AG09319 (cell line): ENCODE data around the gene ANGEL1.

Experiments
- DNase-seq: peaks from one replicate; pipeline ENCODE4 v3.0.0-alpha.2; 2010; ENCODE audit warnings: low read depth; ENCODE audit errors: extremely low read depth
- CTCF ChIP-seq: IDR thresholded peaks from 2 replicates; pipeline ENCODE4 v1.5.1; 2011; ENCODE audit warnings: low read depth, mild to moderate bottlenecking, inconsistent platforms, low read length, moderate library complexity

The ANGEL1 gene

DNA sequence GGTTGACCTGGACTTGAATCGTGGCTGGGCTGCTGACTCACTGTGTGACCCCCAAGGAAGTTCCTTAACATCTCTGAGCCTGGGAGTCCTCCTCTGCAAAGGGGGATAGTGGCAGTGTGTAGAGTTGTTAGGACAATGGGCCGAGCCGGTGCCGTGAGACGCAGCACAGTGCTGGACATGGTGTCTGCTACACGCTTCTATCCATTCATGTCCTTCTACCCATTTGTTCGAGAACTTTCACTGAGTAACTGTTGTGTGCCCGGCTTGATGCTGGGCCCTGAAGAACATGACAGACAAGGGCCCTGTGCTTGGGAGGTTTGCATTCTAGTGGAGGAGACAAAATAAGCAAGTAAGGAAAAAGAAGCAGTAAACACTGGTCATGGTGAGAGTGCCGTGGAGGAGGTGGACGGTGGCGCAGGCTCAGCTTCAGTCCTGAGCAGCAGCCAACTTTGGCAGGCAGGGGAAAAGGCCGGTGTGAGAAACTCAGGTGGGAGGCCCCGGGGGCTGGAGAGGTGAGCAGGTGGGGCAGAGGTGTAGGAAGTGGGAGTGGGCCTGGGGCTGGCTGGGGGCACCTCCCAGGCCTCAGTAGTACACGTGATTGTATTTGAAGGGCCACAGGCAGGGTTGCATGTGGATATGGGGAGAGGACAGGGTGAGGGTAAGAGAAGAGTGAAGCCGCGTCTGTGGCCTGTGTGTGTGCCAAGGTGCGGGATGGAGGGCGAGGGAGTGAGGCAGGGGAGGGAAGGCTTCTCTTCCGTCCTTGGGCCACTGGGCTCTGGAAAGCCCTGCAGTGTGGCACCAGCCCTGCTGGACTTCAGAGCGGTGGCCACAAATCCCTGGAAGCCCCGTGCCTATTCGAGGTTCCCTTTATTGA, 37.6 kb downstream of the ANGEL1 start:
- no peak for TF ChIP-seq CTCF
- no peak for DNase-seq

DNA sequence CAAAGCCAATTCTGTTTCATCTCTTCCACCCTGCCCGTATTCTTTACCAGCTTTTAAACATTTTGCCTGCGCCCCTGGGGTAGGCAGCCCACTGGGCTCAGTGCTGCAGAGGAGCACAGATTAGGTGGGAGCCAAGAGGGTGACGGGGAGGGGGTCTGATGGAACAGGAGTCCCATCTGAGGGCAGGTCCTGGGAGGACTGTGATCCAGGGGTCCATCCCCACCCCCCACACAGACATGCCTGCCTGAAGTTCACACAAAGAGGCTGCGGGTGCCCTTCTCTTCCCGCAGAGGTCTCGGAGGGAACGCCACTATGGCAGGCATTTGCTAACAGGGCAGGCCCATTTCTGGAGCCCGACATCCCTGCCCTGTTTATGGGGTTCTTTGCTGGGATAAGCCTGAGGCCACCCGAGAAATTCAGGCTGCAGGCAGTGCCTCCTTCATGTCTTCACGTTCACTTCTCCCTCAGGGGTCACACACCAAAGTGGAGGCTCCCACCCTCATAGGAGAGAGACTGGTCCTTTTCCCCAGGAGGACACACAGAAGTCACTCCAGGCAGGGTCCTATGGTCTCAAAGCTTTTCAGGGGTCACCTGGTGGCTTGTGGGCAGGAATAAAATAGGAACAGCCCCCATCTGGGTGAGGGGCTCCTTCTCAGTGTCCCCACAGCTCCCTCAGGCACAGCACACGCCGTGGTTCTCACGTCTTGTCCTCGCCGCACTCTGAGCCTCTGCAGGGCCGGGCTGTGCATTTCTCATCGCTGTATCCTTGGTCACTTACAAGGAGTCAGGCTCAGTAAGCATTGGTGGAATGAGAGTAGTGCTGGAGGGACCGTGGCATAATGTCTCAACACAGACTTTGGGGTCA, 38.5 kb downstream of the ANGEL1 start:
- TF ChIP-seq CTCF: no peak
- no peak for DNase-seq

DNA sequence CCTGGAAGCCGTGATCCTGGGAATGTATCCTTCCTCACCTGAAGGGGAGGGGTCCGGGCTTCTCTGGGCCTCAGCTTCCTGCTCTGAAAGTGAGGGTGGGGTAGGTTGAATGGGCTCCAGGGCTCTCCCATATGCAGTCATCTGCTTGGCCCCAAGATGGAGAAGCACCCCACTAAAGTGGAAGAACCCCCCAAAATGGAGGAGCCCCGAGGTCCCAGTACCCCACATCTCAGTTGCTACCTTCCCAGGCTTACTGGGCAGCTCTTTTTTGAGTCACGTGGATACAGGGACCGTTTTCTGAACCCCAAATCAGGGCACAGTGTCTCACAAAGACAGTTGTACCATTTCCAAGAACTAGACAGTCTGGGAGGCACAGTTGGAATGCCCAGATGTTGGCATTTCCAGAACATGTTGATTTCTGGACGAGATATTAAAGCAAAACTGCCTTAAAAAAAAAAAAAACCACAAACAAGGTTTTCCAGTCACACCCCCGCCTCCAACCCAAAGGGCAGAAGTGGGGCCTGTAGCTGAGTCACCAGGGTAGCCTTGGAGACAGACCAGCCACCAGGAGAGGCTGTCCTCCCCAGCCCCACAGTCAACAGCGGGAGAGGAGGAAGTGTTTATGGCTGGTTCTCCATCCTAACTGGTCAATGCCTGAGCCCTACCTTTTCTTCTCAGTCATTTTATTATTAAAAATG, 39.3 kb downstream of the ANGEL1 start:
- DNase-seq: peak; percentile 47
- TF ChIP-seq CTCF: peak; percentile 12

- no peak for TF ChIP-seq CTCF
- DNase-seq: no peak
Observed at GRCh38 chr14:76772300-76773187, 40.1 kb downstream of the ANGEL1 start.

- DNase-seq: no peak
- no peak for TF ChIP-seq CTCF
Observed at GRCh38 chr14:76771437-76771980, 41.2 kb downstream of the ANGEL1 start.
